GM21619 (cell line): ENCODE measurements around the gene NPRL2.
A peak's percentile ranks its signal among the peaks of the same experiment; 100 is the strongest.

Experiments used
- ATAC-seq: cut with Tn5 transposase; IDR thresholded peaks from one replicate; pipeline ENCODE4 v1.9.1; 2021; ENCODE audit not compliant: unreplicated experiment

Gene NPRL2

GRCh38 chr3:50327943-50328691 is 22.5 kb downstream of the NPRL2 start, which contains the start of gene TUSC2:
Gene TUSC2, minus strand, starts transcription at chr3:50328223. Its CDS starts 124 bp downstream, at chr3:50328099.
- peak; percentile 77 for ATAC-seq

DNA sequence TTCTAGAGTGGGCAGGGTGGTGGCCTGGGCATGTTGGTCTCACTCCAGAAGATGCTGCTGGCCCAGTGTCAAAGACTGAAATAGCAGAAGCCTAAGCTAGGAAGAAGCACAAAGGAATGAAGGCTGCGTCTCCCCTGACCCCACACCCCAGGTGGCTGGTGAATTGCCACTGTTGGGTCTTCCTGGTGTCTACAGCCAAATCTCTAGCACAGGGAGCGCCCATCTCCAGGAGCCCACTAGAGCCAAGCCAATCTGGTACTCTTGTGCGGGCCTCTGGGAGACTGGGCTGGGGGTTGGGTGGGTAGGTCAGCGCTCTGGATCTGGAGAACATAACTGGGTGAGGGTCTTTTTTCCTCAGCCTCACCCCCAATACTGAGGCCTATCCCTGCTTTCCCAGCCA is 23.4 kb downstream of the NPRL2 start:
- ATAC-seq = no peak

- no peak for ATAC-seq
These were observed 24.4 kb downstream of the NPRL2 start for GRCh38 chr3:50326182-50326541.

GRCh38 chr3:50325497-50326181 is 24.9 kb downstream of the NPRL2 start:
- ATAC-seq = no peak

- ATAC-seq = no peak
These were observed 25.5 kb downstream of the NPRL2 start for GRCh38 chr3:50325113-50325480.

GRCh38 chr3:50324351-50325112 is 26.0 kb downstream of the NPRL2 start:
- ATAC-seq = no peak

- ATAC-seq = no peak
These were observed 26.9 kb downstream of the NPRL2 start for GRCh38 chr3:50323614-50324199.

GRCh38 chr3:50323092-50323600 is 27.4 kb downstream of the NPRL2 start:
- no peak for ATAC-seq

- ATAC-seq = no peak
These were observed 28.0 kb downstream of the NPRL2 start, which contains the start of gene HYAL2 for GRCh38 chr3:50322386-50323091. Gene HYAL2, minus strand, starts transcription at chr3:50322745. Its CDS starts 2,256 bp downstream, at chr3:50320489.

- no peak for ATAC-seq
These were observed 28.5 kb downstream of the NPRL2 start for GRCh38 chr3:50322115-50322385.

GRCh38 chr3:50321336-50322114 is 29.1 kb downstream of the NPRL2 start:
- peak; percentile 77 for ATAC-seq

- ATAC-seq = peak; percentile 43
These were observed 29.7 kb downstream of the NPRL2 start for GRCh38 chr3:50320853-50321335.

DNA sequence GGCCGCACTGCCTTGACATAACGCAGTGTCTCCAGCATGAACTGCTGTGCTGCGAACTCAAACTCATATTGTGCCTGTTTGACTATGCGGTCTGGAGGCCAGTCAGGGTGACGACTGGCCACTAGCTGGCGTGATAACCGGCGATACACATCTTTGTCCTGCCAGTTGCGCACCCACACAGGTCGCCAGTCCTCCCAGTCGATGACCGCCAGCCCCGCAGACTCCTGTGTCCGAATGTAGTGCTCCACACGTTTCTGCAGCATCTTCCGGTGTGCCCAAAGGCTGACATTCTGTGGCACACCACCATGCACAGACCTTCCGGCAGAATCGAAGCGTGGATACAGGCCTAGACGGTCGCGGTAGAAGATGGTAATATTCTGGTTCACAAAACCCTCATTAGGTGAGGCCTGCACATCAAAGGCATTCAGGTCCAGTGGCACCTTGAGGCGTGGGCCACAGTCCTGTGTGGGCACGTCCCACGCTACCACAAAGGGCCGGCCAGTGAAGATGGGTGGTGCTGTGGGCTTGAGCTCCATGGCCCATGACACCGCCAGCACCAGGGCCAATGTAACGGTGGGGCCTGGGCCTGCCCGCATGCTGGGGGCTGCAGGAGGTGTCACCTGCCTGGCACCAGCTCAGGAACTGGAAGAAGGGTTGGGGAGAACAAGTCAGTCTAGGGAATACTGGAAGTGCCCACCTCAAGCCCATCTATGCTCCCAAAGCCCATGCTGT is 30.5 kb downstream of the NPRL2 start:
- ATAC-seq = no peak

DNA sequence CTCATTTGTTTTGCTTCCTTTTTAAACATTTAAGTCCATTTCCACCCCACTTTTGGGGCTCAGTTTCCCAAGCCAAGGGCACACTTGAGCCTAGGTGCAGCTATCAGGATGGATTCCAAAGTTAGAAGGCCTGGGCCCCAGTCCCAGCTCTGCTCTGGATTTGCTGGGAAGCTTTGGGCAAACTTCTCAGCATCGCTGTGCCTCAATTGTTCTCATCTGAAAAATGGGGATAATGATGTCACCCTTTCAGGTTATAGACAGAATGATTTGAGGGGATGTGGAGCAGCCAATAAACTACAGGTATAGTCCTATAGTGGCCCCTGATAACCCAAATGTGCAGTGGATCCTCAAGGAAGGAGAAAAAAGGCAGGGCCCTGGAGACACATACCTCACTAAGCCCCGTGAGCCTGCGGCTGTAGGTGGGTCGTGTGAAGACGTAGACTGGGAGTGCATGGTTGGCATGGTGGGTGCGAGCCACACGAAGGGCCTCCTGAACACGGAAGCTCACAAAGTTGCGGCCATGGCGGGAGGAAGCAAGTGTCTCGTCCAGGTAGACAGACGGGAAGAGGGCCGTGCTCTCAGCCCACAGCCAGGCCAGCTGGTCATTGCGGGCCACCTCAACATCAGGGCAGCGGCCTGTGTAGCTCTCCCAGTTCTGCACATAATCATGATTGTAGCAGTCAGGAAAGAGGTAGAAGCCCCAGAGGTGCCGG is 31.2 kb downstream of the NPRL2 start:
- ATAC-seq = no peak

DNA sequence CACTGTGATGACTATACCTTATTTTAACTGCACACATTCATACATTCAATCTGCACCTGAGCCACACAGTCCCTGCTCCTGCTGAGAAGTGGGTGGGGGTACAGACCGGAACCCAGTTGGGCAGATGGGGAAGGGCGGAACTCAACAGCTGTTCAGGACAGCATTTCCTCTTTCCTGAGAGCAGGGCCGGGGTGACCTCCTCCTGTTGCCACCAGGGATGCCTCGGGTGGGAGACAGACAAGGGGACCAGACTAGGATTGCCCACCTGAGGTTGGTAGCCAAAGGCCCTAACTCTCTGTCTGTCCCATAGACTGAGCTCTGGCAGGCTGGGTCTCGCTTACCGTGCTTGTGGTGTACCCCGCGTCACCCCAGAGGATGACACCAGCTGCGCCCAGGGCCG is 32.0 kb downstream of the NPRL2 start:
- ATAC-seq = no peak

- no peak for ATAC-seq
These were observed 32.4 kb downstream of the NPRL2 start for GRCh38 chr3:50318163-50318562.

DNA sequence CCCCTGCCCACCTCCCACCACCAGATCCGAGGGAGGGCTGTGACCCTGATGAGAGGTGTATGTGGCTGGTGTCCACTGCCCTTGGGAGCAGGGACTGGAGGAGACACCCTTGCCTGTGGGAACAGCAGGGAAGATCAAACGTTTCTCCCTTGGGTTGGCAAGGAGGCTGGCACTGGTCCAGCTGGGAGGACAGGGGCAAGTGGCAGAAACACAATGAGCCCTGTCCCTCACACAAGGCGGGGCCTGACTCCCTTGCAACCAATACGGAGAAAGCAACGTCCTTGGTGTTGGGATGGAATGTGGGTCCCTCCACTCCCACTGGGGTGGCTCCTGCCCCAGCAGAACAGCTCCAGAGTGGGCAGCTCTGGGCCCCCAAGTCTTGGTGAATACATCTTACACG is 33.3 kb downstream of the NPRL2 start:
- no peak for ATAC-seq

DNA sequence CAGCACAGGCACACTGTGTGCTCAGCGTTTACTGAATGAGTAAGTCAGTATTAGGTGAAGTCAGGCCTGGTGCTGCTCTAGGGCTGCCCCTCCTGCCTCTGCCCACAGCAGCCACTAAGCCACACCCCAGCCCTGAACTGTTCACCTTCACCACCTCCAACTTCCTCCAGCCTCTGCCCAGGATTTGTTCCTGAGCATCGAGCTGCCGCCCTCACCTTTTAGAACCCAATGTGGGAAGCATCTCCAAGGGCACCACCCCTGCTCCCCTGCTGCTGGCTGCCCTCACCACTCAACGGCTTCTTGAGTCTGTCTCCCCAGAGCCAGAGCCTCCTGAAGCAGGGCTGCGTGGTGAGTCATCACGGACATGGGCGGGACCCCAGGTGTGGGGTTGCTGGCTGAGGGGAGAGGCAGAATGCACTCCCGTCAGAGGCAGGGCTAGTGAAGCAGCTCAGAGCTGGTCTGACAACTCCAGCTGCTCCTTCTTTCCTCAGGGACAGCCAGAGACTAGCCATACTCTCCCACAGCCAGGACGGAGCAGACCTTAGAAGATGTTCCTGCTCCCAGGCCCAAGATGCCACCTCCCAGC is 33.8 kb downstream of the NPRL2 start:
- no peak for ATAC-seq
